ENCODE measurements around the gene VAMP8. TPM values are rescaled to one million over a fixed set of nuclear protein-coding genes. Genes with fewer than 3 reads are reported as not detected.

The VAMP8 gene
- polyA plus RNA-seq, 2 of the 4 experiments (the other 2 are of a cell fraction) = 18.5 to 41.1 TPM

GRCh38 chr2:85595301-85596025 is 18.1 kb downstream of the VAMP8 start, which contains the start of gene RNF181 (continued):
- TF ChIP-seq HMGXB4 (CRISPR knock-in tag; IDR thresholded peaks at IDR 0.05; ENCODE audit: borderline replicate concordance) = no peak
- TF ChIP-seq SREBF2 (IDR thresholded peaks at IDR 0.05) = no peak
- no peak for TF ChIP-seq CEBPB (IDR thresholded peaks at IDR 0.05)
- peak; percentile 85 for TF ChIP-seq RFX5 (IDR thresholded peaks at IDR 0.05)

GRCh38 chr2:85596026-85596333 is 18.6 kb downstream of the VAMP8 start:
- no peaks in the 10 kb centered on the region for H3K9me3 ChIP-seq
- DNase-seq (ENCODE audit: low read depth in 1 of 2, low spot score in 1 of 2) = no peak
- peak in 1 of 2 experiments; percentile 28; a peak in 4 of 6 replicates for ATAC-seq
- H3K4me1 ChIP-seq = peaks cover 15% of the 10 kb centered on the region
- H3K27ac ChIP-seq = peak overlapping the region; percentile 82 to 91
- H3K4me2 ChIP-seq = peak overlapping the region; percentile 81
- CTCF ChIA-PET = interaction anchor here (0.8 to 3.0 kb wide), 9 partner anchors 8 to 216 kb away, joined by 3 to 9 read pairs (median 4); no protein-coding TSS in a partner anchor
- TF ChIP-seq, protein P1, sequence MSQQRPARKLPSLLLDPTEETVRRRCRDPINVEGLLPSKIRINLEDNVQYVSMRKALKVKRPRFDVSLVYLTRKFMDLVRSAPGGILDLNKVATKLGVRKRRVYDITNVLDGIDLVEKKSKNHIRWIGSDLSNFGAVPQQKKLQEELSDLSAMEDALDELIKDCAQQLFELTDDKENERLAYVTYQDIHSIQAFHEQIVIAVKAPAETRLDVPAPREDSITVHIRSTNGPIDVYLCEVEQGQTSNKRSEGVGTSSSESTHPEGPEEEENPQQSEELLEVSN (IDR thresholded peaks at IDR 0.05; ENCODE audit: borderline replicate concordance, low read depth) = no peak
- 0 out of 2 replicates have a peak, but pooled peaks have one; percentile 5 for TF ChIP-seq KDM5A (IDR thresholded peaks at IDR 0.05)
- peak; percentile 4; the same call in 1 of the 2 replicates for TF ChIP-seq PHF8 (IDR thresholded peaks at IDR 0.05; ENCODE audit: borderline replicate concordance, low read depth)
- no peak for TF ChIP-seq POLR2AphosphoS2 (conservative IDR thresholded peaks at IDR 0.05; ENCODE audit: low read length)
- no peak for TF ChIP-seq HOXA7 (CRISPR knock-in tag; IDR thresholded peaks at IDR 0.05)
- H3K4me3 ChIP-seq = peak overlapping the region; percentile 71
- no peak for FAIRE-seq
- 5% methylated on average over 10 of the region's 10 CpGs for WGBS (ENCODE audit: missing lambda C conversion rate)
- POLR2A ChIA-PET = interaction anchor here (0.6 to 2.6 kb wide), 15 partner anchors 9 to 178 kb away, joined by 3 to 23 read pairs (median 6); partner anchors contain the start of genes C2orf68, GGCX, MAT2A and SH2D6

DNA sequence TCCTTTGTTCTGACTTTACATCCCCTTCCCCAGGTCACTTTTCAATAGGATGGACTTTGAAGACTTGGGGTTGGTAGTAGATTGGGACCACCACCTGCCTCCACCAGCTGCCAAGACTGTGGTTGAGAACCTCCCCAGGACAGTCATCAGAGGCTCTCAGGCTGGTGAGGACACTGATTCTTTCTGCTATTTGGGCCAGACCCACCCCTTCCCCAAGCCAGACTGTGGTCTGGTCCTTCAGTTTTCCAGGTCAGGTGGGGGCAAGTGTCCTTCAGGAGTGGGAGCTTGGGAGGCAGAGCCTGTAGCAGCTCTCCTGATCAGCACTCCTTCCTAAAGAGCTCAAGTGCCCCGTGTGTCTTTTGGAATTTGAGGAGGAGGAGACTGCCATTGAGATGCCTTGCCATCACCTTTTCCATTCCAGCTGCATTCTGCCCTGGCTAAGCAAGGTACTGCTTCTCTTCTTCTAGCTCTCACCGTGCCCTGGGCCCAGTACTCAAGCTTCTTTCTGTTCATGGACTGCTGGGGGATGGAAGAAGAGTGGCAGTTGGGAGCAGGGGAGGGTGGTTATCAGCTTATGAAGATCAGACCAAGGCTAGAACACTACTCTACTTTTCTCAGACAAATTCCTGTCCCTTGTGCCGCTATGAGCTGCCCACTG is 19.2 kb downstream of the VAMP8 start:
- 67% methylated on average over 3 of the region's 3 CpGs for WGBS (ENCODE audit: missing lambda C conversion rate)
- ChIA-PET POLR2A (interaction anchor here (0.6 to 2.6 kb wide), 6 partner anchors 13 to 58 kb away, joined by 4 to 23 read pairs (median 11); partner anchors contain the start of genes C2orf68 and MAT2A), CTCF (interaction anchor here (0.8 to 3.0 kb wide), 6 partner anchors 9 to 216 kb away, joined by 3 to 9 read pairs (median 4); no protein-coding TSS in a partner anchor)
- H3K4me1 ChIP-seq = peaks cover 18% of the 10 kb centered on the region
- ATAC-seq (no peak), DNase-seq (ENCODE audit: low read depth in 1 of 2, low spot score in 1 of 2) (no peak), FAIRE-seq (no peak)
- H3K27ac ChIP-seq = peak overlapping the region; percentile 82 to 91; a peak in 4 of 6 replicates
- TF ChIP-seq NR3C1 (IDR thresholded peaks at IDR 0.05) (no peak), RNF2 (IDR thresholded peaks at IDR 0.05; ENCODE audit: borderline replicate concordance, low read depth) (no peak), ZC3H11A (IDR thresholded peaks at IDR 0.05) (no peak), MAZ (IDR thresholded peaks at IDR 0.05; ENCODE audit: borderline replicate concordance, low read depth, low read length) (no peak), USF2 (IDR thresholded peaks at IDR 0.05) (no peak), RARB (CRISPR knock-in tag; IDR thresholded peaks at IDR 0.05) (no peak), HMGXB4 (CRISPR knock-in tag; IDR thresholded peaks at IDR 0.05; ENCODE audit: borderline replicate concordance) (no peak), NFE2L2 (conservative IDR thresholded peaks at IDR 0.05; ENCODE audit: low read length) (no peak), CBX2 (IDR thresholded peaks at IDR 0.05; ENCODE audit: borderline replicate concordance, low read depth) (no peak), JUN (IDR thresholded peaks at IDR 0.05) (no peak), TFCP2L1 (CRISPR knock-in tag; IDR thresholded peaks at IDR 0.05) (no peak), HDAC2 (IDR thresholded peaks at IDR 0.05) (no peak), MAFK (IDR thresholded peaks at IDR 0.05; ENCODE audit: partially characterized antibody) (no peak), ELK1 (IDR thresholded peaks at IDR 0.05; ENCODE audit: low read depth, low read length) (no peak), SREBF2 (IDR thresholded peaks at IDR 0.05) (no peak), TP53 (CRISPR knock-in tag; IDR thresholded peaks at IDR 0.05) (no peak)
- TF ChIP-seq, protein P1 (IDR thresholded peaks at IDR 0.05; ENCODE audit: borderline replicate concordance, low read depth) = no peak
- peak overlapping the region; percentile 81 for H3K4me2 ChIP-seq
- no peaks in the 10 kb centered on the region for H3K9me3 ChIP-seq
- peak overlapping the region; percentile 71 for H3K4me3 ChIP-seq

All from A549 (cell line).